GM21737 (cell line): ENCODE measurements around the gene CHAF1A.

Experiments
- ATAC-seq: cut with Tn5 transposase; IDR thresholded peaks from one replicate; pipeline ENCODE4 v1.9.1; 2021; ENCODE audit warnings: mild to moderate bottlenecking, moderate library complexity; ENCODE audit not compliant: unreplicated experiment

CHAF1A gene

DNA sequence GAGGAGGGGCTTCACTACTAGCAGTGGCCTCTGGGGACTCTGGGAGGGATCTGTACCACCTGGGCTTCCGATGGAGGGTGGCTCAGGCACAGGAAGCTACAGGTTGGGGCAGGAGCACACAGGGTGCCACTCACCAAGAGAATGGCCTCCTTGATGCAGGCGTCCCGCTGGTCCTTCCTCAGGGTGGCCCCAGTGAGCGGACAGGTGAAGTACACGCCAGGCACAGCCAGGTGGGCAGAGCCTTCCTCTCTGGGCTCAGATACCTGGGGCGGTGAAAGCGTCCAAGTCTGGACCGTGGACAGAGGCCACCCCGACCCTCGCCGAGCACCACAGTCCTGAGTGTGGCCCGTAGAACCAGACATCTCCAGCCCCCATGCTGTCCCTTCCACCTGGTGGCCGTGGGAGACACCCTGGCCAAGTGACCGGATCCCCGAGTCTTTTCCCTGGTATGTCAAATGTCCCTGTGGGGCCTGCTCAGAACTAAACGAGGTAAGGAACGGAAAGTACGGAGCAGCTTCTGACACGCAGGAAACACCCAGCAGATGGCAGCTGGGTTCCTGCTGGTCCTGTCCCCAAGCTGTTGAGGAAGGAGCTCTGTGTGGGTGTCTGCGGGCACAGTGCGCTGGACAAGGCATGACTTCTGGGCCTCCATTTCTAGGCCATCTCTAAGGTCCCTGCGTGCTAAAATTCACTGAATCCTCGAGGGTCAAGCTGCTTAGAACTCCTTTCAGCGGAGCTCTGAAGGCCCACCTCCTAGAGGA lies 50.0 kb downstream of the CHAF1A start:
- no peak for ATAC-seq

DNA sequence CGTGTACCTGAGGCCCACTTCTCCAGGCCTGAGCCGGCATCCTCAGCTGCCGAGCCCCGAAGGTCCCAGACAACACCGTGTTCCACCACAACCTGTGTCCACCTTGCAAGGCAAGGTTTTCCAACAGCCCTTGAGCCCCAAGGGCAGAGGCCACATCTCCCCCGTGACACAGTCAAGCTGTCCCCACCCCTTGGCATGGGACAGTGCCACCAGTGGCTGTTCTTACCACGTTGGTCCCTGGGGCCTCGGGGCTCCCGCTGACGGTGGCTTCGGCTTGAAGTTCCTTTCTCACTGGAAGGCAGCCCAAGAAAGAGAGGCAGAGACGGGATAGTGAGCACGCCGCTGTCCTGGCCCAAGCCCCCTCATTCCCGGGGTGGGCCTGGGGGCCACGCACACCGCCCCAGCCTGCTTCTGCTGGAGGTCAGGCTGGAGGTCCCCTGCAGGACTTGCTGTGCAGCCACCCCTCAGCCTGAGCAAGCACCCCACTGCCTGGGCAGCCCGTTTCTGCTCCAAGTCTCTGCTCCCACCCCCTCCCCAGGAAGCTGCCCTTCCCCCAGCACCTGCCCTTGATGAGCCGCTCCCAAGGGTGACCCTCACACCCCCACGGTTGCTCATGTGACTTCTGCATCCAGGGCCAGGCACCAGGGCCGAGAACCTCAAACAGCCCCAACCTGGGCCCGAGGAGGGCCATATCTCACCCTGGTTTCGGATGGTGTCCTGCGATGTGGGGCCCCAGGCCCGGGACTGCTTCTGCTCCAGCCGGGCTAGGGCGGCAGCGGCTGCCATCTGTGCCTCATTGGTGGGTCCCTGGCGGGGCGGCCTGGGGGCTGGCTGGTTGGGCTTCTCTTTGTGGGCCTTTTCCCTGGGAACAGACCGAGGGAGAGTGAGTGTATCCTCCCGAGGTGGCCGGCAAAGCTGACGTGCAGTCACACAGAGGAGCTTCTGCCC lies 51.1 kb downstream of the CHAF1A start:
- ATAC-seq = no peak

DNA sequence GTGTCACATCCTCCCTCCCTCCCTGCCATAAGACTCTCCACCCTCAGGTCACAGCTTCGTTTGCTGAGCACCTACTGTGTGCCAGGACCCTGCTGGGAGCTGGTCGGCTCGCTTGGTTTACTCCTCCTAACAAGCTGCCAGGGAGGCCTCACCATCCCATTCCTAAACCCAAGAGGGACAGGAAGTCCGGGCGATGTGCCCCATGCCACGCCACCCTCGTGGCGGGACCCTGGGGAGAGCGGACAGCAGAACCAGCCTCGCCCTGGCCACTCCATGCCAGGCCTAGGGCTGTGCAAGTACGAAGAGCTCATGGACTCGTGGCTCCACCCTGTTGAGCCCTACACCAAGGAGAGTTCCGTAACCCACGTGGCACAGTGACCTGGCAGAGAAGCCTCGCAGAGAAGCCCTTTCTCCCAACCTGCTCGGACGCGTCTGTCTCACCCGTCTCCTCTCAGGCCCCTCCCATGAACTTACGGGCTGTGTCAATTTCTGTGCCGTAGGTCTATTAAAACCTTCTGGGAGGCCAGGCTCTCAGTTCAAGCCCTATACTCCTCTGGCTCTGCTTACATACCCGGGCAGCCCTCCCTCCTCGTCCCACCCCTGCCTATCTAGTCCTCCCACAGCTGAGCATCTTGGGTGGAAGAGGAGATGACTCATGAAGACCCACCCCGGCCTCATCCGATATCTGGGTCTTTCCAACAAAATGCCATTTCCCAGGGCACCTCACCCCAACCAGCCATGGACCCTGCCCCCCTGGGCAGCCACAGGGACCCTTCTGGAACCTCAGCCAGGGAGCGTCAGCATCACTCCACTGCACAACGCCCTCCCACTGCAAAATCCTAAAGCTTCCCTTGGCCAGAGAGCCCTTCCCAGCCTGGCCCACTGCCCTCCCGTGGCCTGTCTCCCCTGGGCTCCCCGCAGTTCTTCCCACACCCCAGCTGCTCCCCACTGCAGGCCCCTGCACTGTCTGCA lies 52.6 kb downstream of the CHAF1A start:
- no peak for ATAC-seq

DNA sequence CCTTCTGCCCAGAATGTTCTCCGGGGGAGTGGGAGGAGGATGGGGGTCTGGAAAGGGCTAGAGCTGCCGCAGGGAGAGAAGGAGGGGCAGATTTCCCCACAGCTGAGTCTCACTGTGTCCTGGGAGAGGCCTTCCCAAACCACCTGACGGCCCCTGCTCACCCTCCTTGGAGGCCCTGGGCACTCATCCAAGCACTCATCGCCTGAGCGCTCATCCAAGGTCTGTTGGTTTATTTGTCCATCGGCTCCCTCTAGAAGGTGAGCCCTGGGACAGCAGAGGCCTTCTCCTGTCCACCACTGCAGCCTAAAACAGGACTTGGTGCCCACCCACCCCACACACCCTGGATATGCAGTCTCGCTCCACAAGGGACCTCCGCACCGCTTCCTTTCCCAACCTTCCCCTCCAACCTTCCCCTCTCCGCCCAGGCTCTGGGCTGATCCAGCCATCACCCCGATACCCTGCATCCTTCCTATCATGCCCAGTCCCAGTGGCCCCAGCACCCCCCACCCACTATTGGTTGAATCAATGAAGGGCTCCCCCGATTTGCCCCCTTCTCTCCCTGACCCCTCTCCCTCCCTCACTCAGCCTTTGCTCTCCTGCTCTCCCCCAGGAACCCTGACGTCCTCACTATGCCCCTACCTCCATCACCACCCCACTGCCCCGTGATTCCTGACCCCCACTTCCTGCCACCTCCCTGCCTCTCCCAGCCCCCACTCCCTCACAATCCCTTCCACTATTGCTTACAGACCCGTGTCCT lies 53.5 kb downstream of the CHAF1A start:
- no peak for ATAC-seq

DNA sequence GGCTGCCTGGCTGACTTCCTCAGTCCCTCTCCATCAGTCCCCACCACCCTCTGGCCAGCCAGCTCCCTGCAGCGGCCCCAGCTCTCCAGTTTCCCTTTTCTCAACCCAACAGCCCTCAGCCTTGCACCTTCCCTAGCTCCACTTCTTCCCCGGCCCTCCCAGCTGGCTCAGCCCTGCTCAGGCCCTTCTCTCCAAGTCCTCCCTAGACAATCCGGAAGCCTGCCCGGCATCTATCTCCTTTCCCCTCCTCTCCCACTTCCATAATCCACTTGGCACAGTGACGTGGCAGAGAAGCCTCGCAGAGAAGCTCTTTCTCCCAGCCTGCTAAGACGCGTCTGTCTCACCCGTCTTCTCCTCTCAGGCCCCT lies 54.0 kb downstream of the CHAF1A start:
- ATAC-seq = no peak

DNA sequence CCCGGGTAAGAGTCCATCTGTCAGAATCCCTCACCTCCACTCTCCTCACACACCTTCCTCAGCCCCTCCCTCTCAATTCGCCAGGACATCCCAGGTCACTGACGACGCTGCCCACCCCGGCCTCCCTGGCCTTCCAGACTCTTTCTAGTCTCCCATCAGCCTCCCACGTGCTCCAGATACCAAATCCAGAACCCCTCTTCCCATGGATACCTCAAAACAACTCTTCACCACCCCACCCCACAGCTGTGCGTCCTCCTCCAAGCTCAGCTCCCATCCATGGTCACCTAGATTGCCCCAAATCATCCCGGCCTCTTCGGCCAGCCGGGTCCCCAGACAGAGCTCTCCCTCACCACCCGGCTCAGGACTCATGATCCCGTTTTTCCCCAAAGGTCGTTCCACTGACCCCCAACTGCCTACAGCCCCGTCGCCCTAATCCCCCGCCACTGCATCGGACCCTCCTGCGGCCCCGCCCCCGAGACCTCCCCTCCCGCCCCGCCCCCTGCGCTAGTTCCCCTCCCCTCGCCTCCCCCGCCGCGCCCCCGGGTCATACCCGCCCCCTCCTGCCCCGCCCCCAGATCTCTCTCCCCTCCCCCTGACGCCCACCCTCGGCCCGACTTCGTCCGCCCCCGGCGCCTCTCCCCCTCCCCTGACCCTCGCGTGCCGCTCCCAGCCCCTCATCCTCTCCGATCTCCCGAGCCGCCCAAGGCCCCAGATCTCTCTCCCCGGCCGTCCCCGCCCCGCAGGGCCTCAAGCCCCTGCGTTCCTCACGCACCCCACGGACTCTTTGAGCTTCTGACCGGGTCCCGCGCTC lies 54.6 kb downstream of the CHAF1A start:
- ATAC-seq = no peak

DNA sequence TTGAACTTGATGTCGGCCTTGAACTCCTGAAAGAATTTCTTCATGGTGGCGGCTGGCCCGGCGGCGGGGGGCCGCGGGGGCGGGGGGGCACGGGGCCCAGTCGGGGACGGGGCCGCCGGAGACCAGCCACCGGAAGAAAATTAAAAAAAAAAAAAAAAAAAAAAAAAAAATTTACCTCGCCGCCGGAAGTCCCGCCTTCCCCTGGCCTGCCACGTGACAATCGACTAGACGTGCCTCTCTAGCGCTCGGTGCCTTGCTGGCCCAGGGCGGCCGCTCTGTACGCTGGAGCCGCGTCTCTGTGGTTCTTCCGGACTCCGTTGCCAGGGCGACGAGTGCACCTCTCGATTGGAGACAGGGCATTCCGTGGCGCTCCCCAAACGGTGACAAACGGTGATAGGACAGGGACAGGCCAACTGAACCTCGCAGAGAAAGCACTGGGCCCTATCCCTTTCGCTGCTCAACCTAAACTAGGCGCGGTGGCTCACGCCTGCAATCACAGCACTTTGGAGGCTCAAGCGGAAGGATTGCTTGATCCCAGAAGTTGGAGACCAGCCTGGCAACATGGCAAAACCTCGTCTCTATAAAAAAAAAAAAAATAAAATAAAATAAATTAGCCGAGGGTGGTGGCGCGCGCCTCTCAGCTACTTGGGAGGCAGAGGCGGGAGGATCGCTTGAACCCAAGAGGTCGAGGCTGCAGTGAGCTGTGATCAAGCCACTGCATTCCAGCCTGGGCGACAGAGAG lies 55.4 kb downstream of the CHAF1A start, which contains the start of gene UBXN6:
Gene UBXN6, minus strand, starts transcription at position 141 of the 742 bp plus-strand sequence. Its CDS starts 97 bp downstream, at position 44.
- ATAC-seq = peak; percentile 81

DNA sequence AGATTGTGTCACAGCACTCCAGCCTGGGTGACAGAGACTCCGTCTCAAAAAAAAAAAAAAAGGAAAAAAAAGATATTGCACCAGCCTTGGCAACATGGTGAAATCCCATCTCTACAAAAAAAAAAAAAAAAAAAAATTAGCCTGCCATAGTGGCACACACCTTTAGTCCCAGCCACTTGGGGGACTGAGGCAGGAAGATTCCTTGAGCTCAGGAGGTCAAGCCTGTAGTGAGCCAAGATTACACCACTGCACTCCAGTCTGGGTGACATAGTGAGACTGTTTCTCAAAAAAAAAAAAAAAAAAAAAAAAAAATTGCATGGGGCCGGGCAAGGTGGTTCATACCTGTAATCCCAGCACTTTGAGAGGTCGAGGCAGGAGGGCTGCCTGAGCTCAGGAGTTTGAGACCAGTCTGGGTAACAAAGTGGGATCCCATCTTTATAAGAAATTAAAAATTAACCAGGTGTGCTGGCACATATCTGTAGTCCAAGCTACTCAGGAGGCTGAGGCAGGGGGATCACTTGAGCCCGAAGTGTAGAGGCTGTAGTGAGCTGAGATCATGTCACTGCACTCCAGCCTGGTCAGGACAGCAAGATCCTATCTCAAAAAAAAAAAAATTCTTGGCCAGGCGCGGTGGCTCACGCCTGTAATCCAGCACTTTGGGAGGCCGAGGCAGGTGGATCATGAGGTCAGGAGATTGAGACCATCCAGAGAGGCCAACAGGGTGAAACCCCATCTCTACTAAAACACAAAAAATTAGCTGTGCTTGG lies 62.6 kb downstream of the CHAF1A start:
- no peak for ATAC-seq

DNA sequence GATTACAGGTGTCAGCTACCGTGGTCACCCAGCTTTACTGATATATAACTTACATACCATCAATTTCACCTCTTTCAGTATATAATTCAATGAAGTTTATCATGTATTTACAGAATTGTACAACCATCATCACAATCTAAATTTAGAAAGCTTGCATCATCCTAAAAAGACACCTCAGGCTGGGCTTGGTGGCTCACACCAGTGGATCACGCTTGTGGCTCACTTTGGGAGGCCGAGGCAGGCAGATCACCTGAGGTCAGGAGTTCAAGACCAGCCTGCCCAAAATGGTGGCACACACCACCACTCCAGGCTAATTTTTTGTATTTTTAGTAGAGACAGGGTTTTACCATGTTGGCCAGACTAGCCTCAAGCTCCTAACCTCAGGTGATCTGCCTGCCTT lies 65.4 kb downstream of the CHAF1A start:
- no peak for ATAC-seq

DNA sequence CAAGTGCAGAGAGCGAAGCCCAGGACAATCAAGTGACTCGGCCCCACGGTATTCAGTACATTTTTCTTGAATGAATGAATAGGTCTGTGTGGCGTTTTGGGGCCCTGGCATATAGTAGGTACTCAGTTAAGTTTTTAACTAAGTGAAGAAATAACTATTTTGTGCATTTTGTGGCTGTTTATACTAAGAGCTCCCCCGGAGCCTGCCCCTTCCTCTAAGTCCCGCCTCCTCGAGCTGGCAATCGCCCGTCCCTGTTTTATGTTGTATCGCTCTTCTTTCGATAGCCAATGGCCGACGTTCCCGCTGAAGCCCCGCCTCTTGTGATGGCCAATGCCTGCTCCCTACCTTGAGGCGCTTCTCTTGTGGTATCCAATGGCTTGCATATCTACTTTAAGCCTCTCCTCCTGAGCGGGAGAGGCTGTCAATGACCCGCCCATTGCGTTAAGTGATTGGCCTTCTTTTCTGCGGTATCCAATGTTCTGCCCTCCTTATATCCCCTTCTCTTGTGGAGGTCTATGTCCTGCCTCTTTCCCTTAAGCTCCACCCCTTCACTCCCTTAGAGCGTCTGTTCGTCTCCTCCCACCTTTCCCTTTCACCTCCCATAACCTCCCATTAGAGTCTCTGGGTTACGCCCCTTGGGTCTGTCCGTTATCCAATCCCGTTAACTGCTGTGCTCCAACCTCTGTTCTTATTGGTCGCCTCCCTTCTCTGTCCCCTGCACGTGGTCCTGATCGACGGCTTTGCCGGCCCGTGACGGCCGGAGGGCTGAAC lies 69.1 kb downstream of the CHAF1A start:
- ATAC-seq = peak; percentile 73

DNA sequence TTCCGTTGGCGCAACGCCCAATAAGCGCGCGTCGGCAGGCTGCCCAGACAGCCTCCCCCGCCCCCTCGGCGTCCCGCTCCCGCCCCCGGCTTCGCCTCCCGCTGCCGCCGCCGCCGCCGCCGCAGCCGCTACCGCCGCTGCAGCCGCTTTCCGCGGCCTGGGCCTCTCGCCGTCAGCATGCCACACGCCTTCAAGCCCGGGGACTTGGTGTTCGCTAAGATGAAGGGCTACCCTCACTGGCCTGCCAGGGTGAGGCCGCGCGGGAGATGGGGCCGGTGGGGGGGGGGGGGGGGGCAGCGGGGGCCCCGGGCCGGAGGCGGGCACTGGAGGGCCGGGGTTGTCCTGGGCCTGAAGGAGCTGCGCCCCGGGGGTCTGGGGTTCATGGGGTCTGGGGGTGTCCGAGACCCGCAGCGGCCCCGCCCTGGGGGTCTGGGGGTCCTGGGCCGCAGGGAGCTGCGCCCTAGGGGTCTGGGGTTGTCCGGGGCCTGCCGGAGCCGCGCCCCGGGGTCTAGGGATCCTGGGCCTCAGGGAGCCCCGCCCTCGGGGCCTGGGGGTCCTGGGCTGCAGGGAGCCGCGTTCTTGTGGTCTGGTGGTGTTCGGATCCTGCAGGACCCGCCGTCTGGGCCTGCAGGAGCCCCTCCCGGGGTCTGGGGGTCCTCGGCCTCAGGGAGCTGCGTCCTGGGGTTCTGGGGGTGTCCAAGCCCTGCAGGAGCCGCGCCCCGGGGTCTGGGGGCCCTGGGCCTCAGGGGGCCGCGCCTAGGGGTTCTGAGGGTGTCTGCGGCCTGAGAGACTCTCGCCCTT lies 69.9 kb downstream of the CHAF1A start, which contains the start of gene HDGFL2:
Gene HDGFL2, plus strand, starts transcription at position 124 of the 801 bp plus-strand sequence. Its CDS starts 54 bp downstream, at position 178.
- peak; percentile 1 for ATAC-seq

DNA sequence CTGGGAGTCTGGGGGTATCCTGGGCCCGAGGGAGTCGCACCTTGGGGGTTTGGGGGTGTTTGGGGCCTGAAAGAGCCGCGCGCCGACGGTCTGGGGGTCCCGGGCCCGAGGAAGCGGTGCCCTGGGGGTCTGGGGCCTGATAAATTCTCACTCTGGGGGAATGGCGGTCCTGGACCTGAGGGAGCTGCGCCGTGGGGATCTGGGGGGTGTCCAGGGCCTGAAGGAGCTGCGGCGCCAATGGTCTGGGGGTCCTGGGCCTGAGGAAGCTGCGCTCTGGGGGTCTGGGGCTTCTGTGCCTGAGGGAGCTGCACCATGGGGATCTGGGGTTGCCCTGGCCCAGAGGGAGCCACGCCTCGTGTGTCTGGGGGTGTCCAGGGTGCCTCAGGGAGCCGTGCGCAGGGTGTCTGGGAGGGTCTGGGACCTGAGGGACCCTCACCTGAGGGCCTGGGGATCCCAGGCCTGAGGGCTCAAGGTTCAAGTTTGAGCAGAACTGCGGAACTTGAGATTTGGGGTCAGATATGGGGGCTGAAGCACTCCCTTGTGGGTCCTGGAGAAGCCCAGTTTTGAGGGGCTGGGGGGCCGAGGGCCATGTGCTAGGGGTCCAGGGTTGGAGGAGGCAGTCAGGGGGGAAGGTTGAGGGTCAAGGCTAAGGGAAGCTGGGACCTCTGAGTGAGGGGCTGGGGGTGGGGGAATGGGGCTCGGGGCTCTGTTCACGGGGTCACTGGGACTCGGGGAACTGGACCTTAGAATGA lies 70.7 kb downstream of the CHAF1A start:
- no peak for ATAC-seq

DNA sequence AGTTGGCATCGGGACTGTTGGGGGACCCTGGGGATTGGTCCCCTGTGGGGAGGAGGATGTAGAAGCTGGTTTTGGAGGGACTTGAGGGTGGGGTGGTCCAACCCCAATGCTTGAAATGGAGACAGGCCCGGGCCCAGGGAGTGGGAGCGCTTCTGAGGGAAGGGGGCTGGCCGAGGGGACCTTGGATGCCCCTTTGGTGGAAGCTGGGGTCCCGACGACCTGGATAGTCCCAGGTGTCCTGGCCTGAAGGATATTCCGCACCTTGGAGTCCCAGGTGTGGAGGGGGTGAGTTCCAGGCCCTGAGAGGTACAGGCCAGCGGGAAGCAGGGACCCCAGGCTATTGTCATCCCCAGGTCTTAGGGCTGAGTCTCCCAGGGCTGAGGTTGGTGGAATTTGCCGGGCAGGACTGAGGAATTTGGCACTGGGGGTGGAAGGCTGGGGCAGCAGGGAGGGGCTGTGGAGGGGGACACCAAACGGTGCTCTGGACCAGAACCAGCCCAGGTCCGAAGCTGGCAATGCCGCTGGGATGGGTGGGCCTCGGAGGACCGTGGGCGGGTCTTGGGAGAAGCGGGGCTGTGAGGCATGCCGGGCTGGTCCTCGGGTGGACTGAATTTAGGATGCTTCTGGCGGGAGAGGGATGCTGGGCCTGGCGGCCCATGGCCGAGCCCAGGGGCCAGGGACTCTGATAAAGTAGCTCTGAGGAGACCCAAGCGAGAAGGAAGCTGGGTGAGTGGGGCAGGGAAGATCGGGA lies 71.5 kb downstream of the CHAF1A start:
- no peak for ATAC-seq

DNA sequence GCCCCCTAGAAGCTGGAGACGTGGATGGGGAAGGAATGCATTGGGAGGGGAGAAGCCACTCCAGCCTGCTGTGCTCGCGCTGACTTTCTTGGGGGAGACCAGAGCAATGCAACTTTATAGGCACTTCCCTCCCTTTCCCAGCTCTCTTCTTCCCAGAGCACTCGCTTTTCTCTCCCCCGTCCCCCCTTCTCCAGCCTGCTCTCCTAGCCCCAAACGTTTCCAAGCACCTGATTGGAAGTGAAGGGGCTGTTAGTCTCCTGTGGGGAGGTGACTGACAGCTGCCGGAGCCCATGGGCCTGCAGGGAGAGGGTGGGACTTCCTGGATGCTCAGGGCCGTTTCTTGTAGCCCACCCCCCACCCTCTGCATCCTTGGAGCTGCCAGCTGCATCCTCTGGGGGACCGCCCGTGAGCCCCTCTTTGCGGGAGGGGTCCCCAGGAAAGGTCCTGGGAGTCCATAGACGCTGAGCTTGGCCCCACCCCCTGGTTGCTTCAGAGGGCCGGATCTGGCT lies 72.1 kb downstream of the CHAF1A start:
- no peak for ATAC-seq
